GM18870 (cell line): ENCODE measurements around the gene RASSF3.
"Not testable (repeated sequence)": the region's sequence is repeated elsewhere in the genome, so short reads cannot be mapped to it uniquely, and the experiment has no call there.

Experiments used
- ATAC-seq: cut with Tn5 transposase; IDR thresholded peaks from one replicate; pipeline ENCODE4 v1.9.1; 2021; ENCODE audit warnings: moderate library complexity; ENCODE audit not compliant: unreplicated experiment

The RASSF3 gene

GRCh38 chr12:64610079-64610659 is at the start of gene RASSF3:
TSS of gene RASSF3 (plus strand) at chr12:64610495. CDS start at chr12:64610633, 138 bp downstream.
- peak; percentile 23 for ATAC-seq

- no peak for ATAC-seq
Observed at GRCh38 chr12:64561302-64562136, 48.8 kb upstream of the RASSF3 start.

GRCh38 chr12:64566122-64566521 is 44.2 kb upstream of the RASSF3 start:
- ATAC-seq, result no peak

- ATAC-seq, result no peak
Observed at GRCh38 chr12:64566831-64567517, 43.3 kb upstream of the RASSF3 start.

GRCh38 chr12:64567570-64567969 is 42.7 kb upstream of the RASSF3 start:
- no peak for ATAC-seq

GRCh38 chr12:64568298-64568697 is 42.0 kb upstream of the RASSF3 start:
- no peak for ATAC-seq

GRCh38 chr12:64569923-64570691 is 40.2 kb upstream of the RASSF3 start:
- ATAC-seq, result no peak

GRCh38 chr12:64571411-64571810 is 38.9 kb upstream of the RASSF3 start:
- ATAC-seq, result no peak

- no peak for ATAC-seq
Observed at GRCh38 chr12:64572241-64572640, 38.1 kb upstream of the RASSF3 start.

- ATAC-seq, result no peak
Observed at GRCh38 chr12:64574837-64575236, 35.5 kb upstream of the RASSF3 start.

- ATAC-seq, result no peak
Observed at GRCh38 chr12:64577046-64577445, 33.2 kb upstream of the RASSF3 start.

GRCh38 chr12:64578566-64578965 is 31.7 kb upstream of the RASSF3 start:
- ATAC-seq, result no peak

- ATAC-seq, result no peak
Observed at GRCh38 chr12:64580681-64581080, 29.6 kb upstream of the RASSF3 start.

- ATAC-seq, result no peak
Observed at GRCh38 chr12:64582114-64582513, 28.2 kb upstream of the RASSF3 start.

GRCh38 chr12:64582862-64583261 is 27.4 kb upstream of the RASSF3 start:
- ATAC-seq, result no peak

- ATAC-seq, result not testable (repeated sequence)
Observed at GRCh38 chr12:64583395-64583770, 26.9 kb upstream of the RASSF3 start.

- ATAC-seq, result no peak
Observed at GRCh38 chr12:64583771-64584421, 26.4 kb upstream of the RASSF3 start.

- ATAC-seq, result no peak
Observed at GRCh38 chr12:64585104-64585503, 25.2 kb upstream of the RASSF3 start.

- ATAC-seq, result no peak
Observed at GRCh38 chr12:64587447-64587846, 22.8 kb upstream of the RASSF3 start.

- ATAC-seq, result no peak
Observed at GRCh38 chr12:64590183-64590582, 20.1 kb upstream of the RASSF3 start.
